GM18508 (cell line): ENCODE measurements around the gene AUNIP.
"Not testable (repeated sequence)": the region's sequence is repeated elsewhere in the genome, so short reads cannot be mapped to it uniquely, and the experiment has no call there.

ENCODE experiments used
- ATAC-seq: cut with Tn5 transposase; IDR thresholded peaks from one replicate; pipeline ENCODE4 v1.9.1; 2021; ENCODE audit warnings: moderate number of reproducible peaks; ENCODE audit not compliant: insufficient read depth, unreplicated experiment

AUNIP gene

GRCh38 chr1:25869909-25870606 is 10.8 kb upstream of the AUNIP start:
- no peak for ATAC-seq

GRCh38 chr1:25867210-25867991 is 8.1 kb upstream of the AUNIP start:
- no peak for ATAC-seq

- no peak for ATAC-seq
These were observed 7.0 kb upstream of the AUNIP start for GRCh38 chr1:25866288-25866687.

- no peak for ATAC-seq
These were observed 5.2 kb upstream of the AUNIP start for GRCh38 chr1:25864434-25864833.

GRCh38 chr1:25863486-25864262 is 4.4 kb upstream of the AUNIP start:
- no peak for ATAC-seq

- no peak for ATAC-seq
These were observed 3.7 kb upstream of the AUNIP start for GRCh38 chr1:25862785-25863485.

- ATAC-seq, result no peak
These were observed 2.3 kb upstream of the AUNIP start for GRCh38 chr1:25861316-25862286.

- no peak for ATAC-seq
These were observed 763 bp downstream of the AUNIP start for GRCh38 chr1:25858494-25858893.

- no peak for ATAC-seq
These were observed 2.4 kb downstream of the AUNIP start for GRCh38 chr1:25856856-25857255.

- no peak for ATAC-seq
These were observed 4.7 kb downstream of the AUNIP start for GRCh38 chr1:25854554-25854953.

GRCh38 chr1:25848531-25848930 is 10.7 kb downstream of the AUNIP start:
- no peak for ATAC-seq

GRCh38 chr1:25847929-25848328 is 11.3 kb downstream of the AUNIP start:
- no peak for ATAC-seq

GRCh38 chr1:25845664-25846063 is 13.6 kb downstream of the AUNIP start:
- ATAC-seq, result no peak

- ATAC-seq, result no peak
These were observed 14.5 kb downstream of the AUNIP start for GRCh38 chr1:25844536-25845337.

- ATAC-seq, result no peak
These were observed 15.8 kb downstream of the AUNIP start for GRCh38 chr1:25843483-25843882.

GRCh38 chr1:25839808-25840207 is 19.4 kb downstream of the AUNIP start:
- not testable (repeated sequence) for ATAC-seq

- no peak for ATAC-seq
These were observed 21.9 kb downstream of the AUNIP start for GRCh38 chr1:25837262-25837875.

- ATAC-seq, result no peak
These were observed 22.6 kb downstream of the AUNIP start for GRCh38 chr1:25836695-25837094.
